ENCODE data around the gene LCE5A. TPM values are rescaled to one million over a fixed set of nuclear protein-coding genes. Genes with fewer than 3 reads are reported as not detected.
"Not testable (repeated sequence)": the region's sequence is repeated elsewhere in the genome, so short reads cannot be mapped to it uniquely, and the experiment has no call there.

The LCE5A gene
- total RNA-seq, 1 donor, result not detected

DNA sequence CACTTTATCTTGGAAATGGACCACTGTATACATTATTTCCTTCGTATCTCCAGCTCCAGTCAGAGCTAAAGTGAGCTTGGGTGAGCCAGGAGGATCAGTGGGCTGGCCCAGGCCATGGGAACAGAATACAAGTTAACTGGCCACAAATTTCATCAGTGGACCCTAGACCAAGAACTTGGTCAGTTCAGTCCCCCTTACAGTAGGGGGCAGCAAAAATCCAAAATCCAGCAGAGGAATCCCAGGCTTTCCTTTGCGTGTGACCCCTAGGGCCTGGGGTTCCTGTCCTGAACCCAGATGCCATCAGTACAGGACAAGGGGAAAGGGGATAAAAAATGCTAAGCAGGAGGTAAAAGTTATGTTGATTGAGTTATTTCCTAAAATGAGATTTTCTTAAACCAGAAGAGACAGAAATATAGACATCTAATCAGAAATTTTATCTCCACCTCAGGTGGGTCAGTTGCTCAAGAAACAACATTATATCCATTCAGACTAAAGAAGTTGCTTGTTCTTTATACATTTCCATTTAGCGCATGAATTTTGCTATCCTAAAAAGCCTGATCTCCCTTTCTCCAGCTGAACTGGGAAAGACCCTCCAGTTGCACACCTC lies 24.1 kb upstream of the LCE5A start:
- no peaks in the 10 kb centered on the region for H3K36me3 ChIP-seq (ENCODE audit: insufficient read depth, low read length)
- TF ChIP-seq, protein P1, sequence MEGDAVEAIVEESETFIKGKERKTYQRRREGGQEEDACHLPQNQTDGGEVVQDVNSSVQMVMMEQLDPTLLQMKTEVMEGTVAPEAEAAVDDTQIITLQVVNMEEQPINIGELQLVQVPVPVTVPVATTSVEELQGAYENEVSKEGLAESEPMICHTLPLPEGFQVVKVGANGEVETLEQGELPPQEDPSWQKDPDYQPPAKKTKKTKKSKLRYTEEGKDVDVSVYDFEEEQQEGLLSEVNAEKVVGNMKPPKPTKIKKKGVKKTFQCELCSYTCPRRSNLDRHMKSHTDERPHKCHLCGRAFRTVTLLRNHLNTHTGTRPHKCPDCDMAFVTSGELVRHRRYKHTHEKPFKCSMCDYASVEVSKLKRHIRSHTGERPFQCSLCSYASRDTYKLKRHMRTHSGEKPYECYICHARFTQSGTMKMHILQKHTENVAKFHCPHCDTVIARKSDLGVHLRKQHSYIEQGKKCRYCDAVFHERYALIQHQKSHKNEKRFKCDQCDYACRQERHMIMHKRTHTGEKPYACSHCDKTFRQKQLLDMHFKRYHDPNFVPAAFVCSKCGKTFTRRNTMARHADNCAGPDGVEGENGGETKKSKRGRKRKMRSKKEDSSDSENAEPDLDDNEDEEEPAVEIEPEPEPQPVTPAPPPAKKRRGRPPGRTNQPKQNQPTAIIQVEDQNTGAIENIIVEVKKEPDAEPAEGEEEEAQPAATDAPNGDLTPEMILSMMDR (IDR thresholded peaks at IDR 0.05; ENCODE audit: extremely low read depth, low read depth, low read length), result peak; percentile 48
- DNase-seq (ENCODE audit: insufficient read length, low spot score, missing footprints), result no peak
- no peaks in the 10 kb centered on the region for H3K79me2 ChIP-seq (ENCODE audit: insufficient read depth, low read length)
- H2AFZ ChIP-seq (ENCODE audit: low read length), result no peak overlapping the region
- H3K27me3 ChIP-seq (ENCODE audit: insufficient read depth, low read length), result no peaks in the 10 kb centered on the region
- no peaks in the 10 kb centered on the region for H4K20me1 ChIP-seq (ENCODE audit: insufficient read depth, low read length)
- no peak overlapping the region for H3K4me2 ChIP-seq (ENCODE audit: insufficient read depth, low read length)
- no peak overlapping the region for H3K4me3 ChIP-seq (ENCODE audit: insufficient read depth, low read length)
- H3K27ac ChIP-seq (ENCODE audit: low read depth, low read length), result no peak overlapping the region
- no peaks in the 10 kb centered on the region for H3K4me1 ChIP-seq (ENCODE audit: insufficient read depth, low read length)
- H3K9me3 ChIP-seq (ENCODE audit: low read depth, low read length), result no peaks in the 10 kb centered on the region

DNA sequence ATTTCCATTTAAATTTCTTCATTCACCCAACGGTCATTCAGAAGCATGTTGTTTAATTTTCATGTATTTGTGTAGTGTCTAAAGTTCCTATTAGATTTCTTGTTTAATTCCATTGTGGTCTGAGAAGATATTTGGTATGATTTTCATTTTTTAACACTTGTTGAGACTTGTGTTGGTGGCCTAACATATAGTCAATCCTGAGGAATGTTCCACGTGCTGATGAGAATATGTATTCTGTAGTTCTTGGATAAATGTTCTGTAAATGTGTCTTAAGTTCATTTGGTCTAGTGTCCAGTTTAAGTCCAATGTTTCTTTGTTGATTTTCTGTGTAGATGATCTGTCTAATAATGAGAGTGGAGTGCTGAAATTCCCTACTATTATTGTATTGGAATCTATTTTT lies 22.7 kb upstream of the LCE5A start:
- Histone ChIP-seq H3K4me2 (ENCODE audit: insufficient read depth, low read length) (no peak overlapping the region), H3K36me3 (ENCODE audit: insufficient read depth, low read length) (no peaks in the 10 kb centered on the region)
- DNase-seq (ENCODE audit: insufficient read length, low spot score, missing footprints), result no peak

DNA sequence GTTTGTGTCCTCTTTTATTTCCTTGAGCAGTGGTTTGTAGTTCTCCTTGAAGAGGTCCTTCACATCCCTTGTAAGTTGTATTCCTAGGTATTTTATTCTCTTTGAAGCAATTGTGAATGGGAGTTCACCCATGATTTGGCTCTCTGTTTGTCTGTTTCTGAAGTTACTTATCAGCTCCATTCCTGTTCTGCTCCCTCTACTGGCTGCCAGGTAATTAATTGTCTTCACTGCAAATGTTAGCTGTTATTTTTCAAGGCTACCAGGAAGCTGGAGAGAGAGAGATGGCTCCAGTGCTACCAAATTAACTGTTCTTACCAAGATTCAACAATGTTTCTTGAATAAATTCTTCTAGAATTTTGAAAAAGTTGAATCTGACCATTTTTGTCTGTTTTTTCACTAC lies 19.1 kb upstream of the LCE5A start:
- not testable (repeated sequence) for H3K36me3 ChIP-seq (ENCODE audit: insufficient read depth, low read length); H3K79me2 ChIP-seq (ENCODE audit: insufficient read depth, low read length); H4K20me1 ChIP-seq (ENCODE audit: insufficient read depth, low read length); H3K4me2 ChIP-seq (ENCODE audit: insufficient read depth, low read length); H2AFZ ChIP-seq (ENCODE audit: low read length); H3K27ac ChIP-seq (ENCODE audit: low read depth, low read length); DNase-seq (ENCODE audit: insufficient read length, low spot score, missing footprints); H3K4me1 ChIP-seq (ENCODE audit: insufficient read depth, low read length); H3K27me3 ChIP-seq (ENCODE audit: insufficient read depth, low read length); H3K9me3 ChIP-seq (ENCODE audit: low read depth, low read length); H3K4me3 ChIP-seq (ENCODE audit: insufficient read depth, low read length)

More for the DNA sequence above, 22.7 kb upstream of the LCE5A start:
- no peak overlapping the region for H3K4me3 ChIP-seq (ENCODE audit: insufficient read depth, low read length)
- TF ChIP-seq, protein P1 (IDR thresholded peaks at IDR 0.05; ENCODE audit: extremely low read depth, low read depth, low read length), result no peak
- H3K9me3 ChIP-seq (ENCODE audit: low read depth, low read length), result no peaks in the 10 kb centered on the region
- H3K27ac ChIP-seq (ENCODE audit: low read depth, low read length), result no peak overlapping the region
- H4K20me1 ChIP-seq (ENCODE audit: insufficient read depth, low read length), result no peaks in the 10 kb centered on the region
- H3K4me1 ChIP-seq (ENCODE audit: insufficient read depth, low read length), result no peaks in the 10 kb centered on the region
- no peak overlapping the region for H2AFZ ChIP-seq (ENCODE audit: low read length)
- H3K79me2 ChIP-seq (ENCODE audit: insufficient read depth, low read length), result no peaks in the 10 kb centered on the region
- no peaks in the 10 kb centered on the region for H3K27me3 ChIP-seq (ENCODE audit: insufficient read depth, low read length)

DNA sequence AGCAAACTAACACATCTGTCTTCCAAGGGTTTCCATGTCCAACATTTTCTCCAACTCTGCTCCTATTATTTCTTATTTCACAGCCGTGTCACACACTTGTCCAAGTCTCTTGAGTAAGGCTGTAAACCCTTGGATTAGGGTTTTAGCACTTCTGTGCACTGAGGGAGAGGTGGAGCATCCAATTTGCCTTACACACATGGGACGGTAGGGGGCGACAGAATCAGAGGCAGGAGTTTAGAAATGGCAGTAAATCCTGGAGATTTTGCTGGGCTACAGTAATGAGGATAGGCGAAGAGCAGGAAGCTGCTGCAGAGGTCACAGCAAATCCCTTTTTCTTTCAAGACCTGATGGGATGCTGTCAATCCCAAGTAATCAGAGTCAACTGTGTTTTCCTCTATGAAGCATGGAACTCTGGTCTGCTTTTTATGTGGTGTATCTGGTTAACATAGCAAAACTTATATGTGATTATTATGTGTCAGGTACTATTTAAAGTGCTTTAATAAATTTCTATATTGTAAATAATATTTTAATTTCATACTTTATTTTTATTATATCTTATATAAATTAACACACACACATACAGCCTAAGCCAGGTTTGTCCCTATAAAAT lies 15.4 kb upstream of the LCE5A start:
- DNase-seq (ENCODE audit: insufficient read length, low spot score, missing footprints), result no peak
- H3K27ac ChIP-seq (ENCODE audit: low read depth, low read length), result no peak overlapping the region
- H3K4me3 ChIP-seq (ENCODE audit: insufficient read depth, low read length), result no peak overlapping the region
- H3K4me2 ChIP-seq (ENCODE audit: insufficient read depth, low read length), result no peak overlapping the region
- TF ChIP-seq, protein P1 (IDR thresholded peaks at IDR 0.05; ENCODE audit: extremely low read depth, low read depth, low read length), result peak; percentile 63
- no peaks in the 10 kb centered on the region for H3K27me3 ChIP-seq (ENCODE audit: insufficient read depth, low read length)
- H3K79me2 ChIP-seq (ENCODE audit: insufficient read depth, low read length), result no peaks in the 10 kb centered on the region
- H3K36me3 ChIP-seq (ENCODE audit: insufficient read depth, low read length), result no peaks in the 10 kb centered on the region
- H3K9me3 ChIP-seq (ENCODE audit: low read depth, low read length), result no peaks in the 10 kb centered on the region
- no peaks in the 10 kb centered on the region for H3K4me1 ChIP-seq (ENCODE audit: insufficient read depth, low read length)
- no peak overlapping the region for H2AFZ ChIP-seq (ENCODE audit: low read length)
- no peaks in the 10 kb centered on the region for H4K20me1 ChIP-seq (ENCODE audit: insufficient read depth, low read length)

Measured in osteoblast (primary cell).